GM18507 (cell line): ENCODE results near the gene CDH23.
"Not testable (repeated sequence)": the region's sequence is repeated elsewhere in the genome, so short reads cannot be mapped to it uniquely, and the experiment has no call there.

Experiments used
- DNase-seq: peaks from one replicate; pipeline ENCODE4 v3.0.0; 2011; ENCODE audit warnings: low read depth; ENCODE audit not compliant: insufficient read length; ENCODE audit errors: extremely low spot score
- FAIRE-seq: peaks from 2 replicates; lab custom pipeline; 2011; peaks lifted over from hg19 to GRCh38; lab: Jason Lieb, UNC

CDH23 gene

GRCh38 chr10:71844695-71845094 is 448.0 kb downstream of the CDH23 start:
- FAIRE-seq (no peak), DNase-seq (no peak)

GRCh38 chr10:71845410-71846405 is 449.0 kb downstream of the CDH23 start:
- DNase-seq (no peak), FAIRE-seq (no peak)

- DNase-seq (no peak), FAIRE-seq (no peak)
These were observed 450.1 kb downstream of the CDH23 start for GRCh38 chr10:71846816-71847215.

GRCh38 chr10:71847418-71847817 is 450.7 kb downstream of the CDH23 start:
- FAIRE-seq, result no peak

GRCh38 chr10:71848325-71849275 is 451.9 kb downstream of the CDH23 start:
- no peak for DNase-seq
- no peak for FAIRE-seq

More at GRCh38 chr10:71847418-71847817, 450.7 kb downstream of the CDH23 start:
- no peak for DNase-seq

- no peak for DNase-seq
These were observed 452.8 kb downstream of the CDH23 start for GRCh38 chr10:71849461-71849908.

GRCh38 chr10:71850021-71850742 is 453.5 kb downstream of the CDH23 start:
- DNase-seq (no peak), FAIRE-seq (peak; percentile 47)

More at GRCh38 chr10:71849461-71849908, 452.8 kb downstream of the CDH23 start:
- no peak for FAIRE-seq

GRCh38 chr10:71850743-71851464 is 454.2 kb downstream of the CDH23 start, which contains the start of gene PSAP:
Gene PSAP (minus strand): TSS chr10:71851251. CDS start chr10:71851221, 30 bp downstream.
- FAIRE-seq (peak; percentile 97), DNase-seq (peak; percentile 100)

- not testable (repeated sequence) for FAIRE-seq
These were observed 454.9 kb downstream of the CDH23 start for GRCh38 chr10:71851465-71852095.

GRCh38 chr10:71852355-71852937 is 455.7 kb downstream of the CDH23 start:
- no peak for DNase-seq
- FAIRE-seq, result no peak

More at GRCh38 chr10:71851465-71852095, 454.9 kb downstream of the CDH23 start:
- not testable (repeated sequence) for DNase-seq

GRCh38 chr10:71854031-71854430 is 457.3 kb downstream of the CDH23 start:
- FAIRE-seq, result no peak
- no peak for DNase-seq

GRCh38 chr10:71856619-71857018 is 459.9 kb downstream of the CDH23 start:
- no peak for DNase-seq
- FAIRE-seq, result no peak

GRCh38 chr10:71857934-71858890 is 461.5 kb downstream of the CDH23 start:
- FAIRE-seq (no peak), DNase-seq (no peak)

GRCh38 chr10:71860243-71861029 is 463.7 kb downstream of the CDH23 start:
- no peak for FAIRE-seq
- DNase-seq, result no peak

GRCh38 chr10:71863203-71863602 is 466.5 kb downstream of the CDH23 start:
- DNase-seq (no peak), FAIRE-seq (no peak)

GRCh38 chr10:71864911-71865361 is 468.2 kb downstream of the CDH23 start:
- DNase-seq, result no peak
- FAIRE-seq, result no peak
